OCI-LY7 (cell line): ENCODE data around the gene LPP. TPM values are rescaled to one million over a fixed set of nuclear protein-coding genes. Genes with fewer than 3 reads are reported as not detected.

ENCODE experiments used
- BruUV-seq: library from RNA; stranded (reverse); fragments of 400-500 nt; replicated peaks from 2 replicates; lab custom pipeline; 2021; lab: Mats Ljungman, UMichigan
- CTCF ChIA-PET: fragments of 300-600 bp; sonication (Branson Sonifier 250); formaldehyde crosslinking; loops from one replicate; lab custom pipeline; 2022; ENCODE audit warnings: antibody characterized with exemption; ENCODE audit not compliant: unreplicated experiment; lab: Charles Lee
- POLR2A ChIA-PET: fragments of 300-600 bp; sonication (Branson Sonifier 250); formaldehyde crosslinking; loops from one replicate; lab custom pipeline; 2022; ENCODE audit warnings: antibody characterized with exemption; lab: Charles Lee
- DNase-seq: peaks from one replicate; pipeline ENCODE4 v3.0.0-alpha.2; 2015; ENCODE audit warnings: low spot score
- H2AFZ ChIP-seq: fragments of 200-600 bp; sonication (generic), shearing (Covaris generic); 2 replicates; pipeline ENCODE4 v1.6.1; 2014; ENCODE audit warnings: mild to moderate bottlenecking, antibody characterized with exemption, low read length, moderate library complexity
- H3K27ac ChIP-seq: fragments of 200-600 bp; sonication (generic); 2 replicates; pipeline ENCODE4 v1.5.1; 2014; ENCODE audit warnings: mixed run types, low read depth, mild to moderate bottlenecking, moderate library complexity, low read length, inconsistent platforms; ENCODE audit not compliant: poor library complexity, severe bottlenecking
- H3K36me3 ChIP-seq: fragments of 200-600 bp; sonication (generic); 2 replicates; pipeline ENCODE4 v1.6.1; 2014; ENCODE audit warnings: mild to moderate bottlenecking, antibody characterized with exemption, low read length, moderate library complexity, mixed read lengths; ENCODE audit not compliant: insufficient read depth
- H3K4me1 ChIP-seq: fragments of 200-600 bp; sonication (generic); 2 replicates; pipeline ENCODE4 v1.5.1; 2014; ENCODE audit warnings: mild to moderate bottlenecking, low read length; ENCODE audit not compliant: insufficient read depth, poor library complexity, severe bottlenecking
- H3K4me2 ChIP-seq: fragments of 200-600 bp; sonication (generic); 2 replicates; pipeline ENCODE4 v1.6.1; 2014; ENCODE audit warnings: mild to moderate bottlenecking, low read length
- H3K4me3 ChIP-seq: fragments of 200-600 bp; sonication (generic); 2 replicates; pipeline ENCODE4 v1.5.1; 2014; ENCODE audit warnings: mild to moderate bottlenecking, low read depth, low read length; ENCODE audit not compliant: poor library complexity, severe bottlenecking
- H3K79me2 ChIP-seq: fragments of 200-600 bp; sonication (generic); 2 replicates; pipeline ENCODE4 v1.6.1; 2016; ENCODE audit warnings: low read depth, mild to moderate bottlenecking, low read length, moderate library complexity, mixed read lengths; ENCODE audit not compliant: insufficient read depth
- H3K9me2 ChIP-seq: fragments of 200-600 bp; sonication (generic); 2 replicates; pipeline ENCODE4 v1.6.1; 2016; ENCODE audit warnings: mild to moderate bottlenecking, low read length, mixed read lengths; ENCODE audit not compliant: insufficient read depth
- H3K9me3 ChIP-seq: fragments of 200-600 bp; sonication (generic); 2 replicates; pipeline ENCODE4 v1.6.1; 2014; ENCODE audit warnings: mild to moderate bottlenecking, mixed run types, low read length, mixed read lengths
- H4K20me1 ChIP-seq: fragments of 200-600 bp; sonication (generic); 2 replicates; pipeline ENCODE4 v1.6.1; 2014; ENCODE audit warnings: mild to moderate bottlenecking, antibody characterized with exemption, low read length, moderate library complexity, mixed read lengths; ENCODE audit not compliant: insufficient read depth
- EZH2phosphoT487 ChIP-seq: fragments of 200-600 bp; sonication (generic); IDR thresholded peaks from 2 replicates; pipeline ENCODE4 v1.6.1; 2018; ENCODE audit warnings: low read depth, borderline replicate concordance, mild to moderate bottlenecking, mixed run types, antibody characterized with exemption, low read length, moderate library complexity, mixed read lengths
- intact Hi-C: fragments of 100-400 bp; cut with micrococcal nuclease; formaldehyde crosslinking; loops from one replicate; pipeline ENCODE4 v1.10.0; 2022; ENCODE audit not compliant: unreplicated experiment
- total RNA-seq, 2 experiments: library from RNA; depleted of rRNA in 1 of 2; stranded (reverse); fragments of >200 nt in 1 of 2; shearing (Covaris generic) in 1 of 2; gene quantifications; 2 replicates each; pipeline ENCODE4 v1.2.3, GENCODE V29; 2014 to 2022
- TF ChIP-seq, protein P1 (sequence below): fragments of 200-600 bp; sonication (generic); conservative IDR thresholded peaks from 2 replicates; pipeline ENCODE4 v1.5.1; 2014; ENCODE audit warnings: mild to moderate bottlenecking, antibody characterized with exemption, low read length, moderate library complexity, mixed read lengths

The LPP gene
- total RNA-seq, 2 experiments from 2014 or later: 10.9 to 119 TPM

GRCh38 chr3:188778091-188778852 is 624.3 kb downstream of the LPP start:
- ChIA-PET POLR2A (no interaction called here), CTCF (no interaction called here)
- no peaks in the 10 kb centered on the region for H3K36me3 ChIP-seq
- no peak overlapping the region for H3K4me2 ChIP-seq
- DNase-seq: no peak
- no peak for TF ChIP-seq EZH2phosphoT487
- TF ChIP-seq, protein P1, sequence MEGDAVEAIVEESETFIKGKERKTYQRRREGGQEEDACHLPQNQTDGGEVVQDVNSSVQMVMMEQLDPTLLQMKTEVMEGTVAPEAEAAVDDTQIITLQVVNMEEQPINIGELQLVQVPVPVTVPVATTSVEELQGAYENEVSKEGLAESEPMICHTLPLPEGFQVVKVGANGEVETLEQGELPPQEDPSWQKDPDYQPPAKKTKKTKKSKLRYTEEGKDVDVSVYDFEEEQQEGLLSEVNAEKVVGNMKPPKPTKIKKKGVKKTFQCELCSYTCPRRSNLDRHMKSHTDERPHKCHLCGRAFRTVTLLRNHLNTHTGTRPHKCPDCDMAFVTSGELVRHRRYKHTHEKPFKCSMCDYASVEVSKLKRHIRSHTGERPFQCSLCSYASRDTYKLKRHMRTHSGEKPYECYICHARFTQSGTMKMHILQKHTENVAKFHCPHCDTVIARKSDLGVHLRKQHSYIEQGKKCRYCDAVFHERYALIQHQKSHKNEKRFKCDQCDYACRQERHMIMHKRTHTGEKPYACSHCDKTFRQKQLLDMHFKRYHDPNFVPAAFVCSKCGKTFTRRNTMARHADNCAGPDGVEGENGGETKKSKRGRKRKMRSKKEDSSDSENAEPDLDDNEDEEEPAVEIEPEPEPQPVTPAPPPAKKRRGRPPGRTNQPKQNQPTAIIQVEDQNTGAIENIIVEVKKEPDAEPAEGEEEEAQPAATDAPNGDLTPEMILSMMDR: no peak
- no TSS peak for BruUV-seq
- no peak overlapping the region for H2AFZ ChIP-seq
- no peaks in the 10 kb centered on the region for H3K4me1 ChIP-seq
- H3K27ac ChIP-seq: no peak overlapping the region
- H4K20me1 ChIP-seq: no peaks in the 10 kb centered on the region
- no peaks in the 10 kb centered on the region for H3K79me2 ChIP-seq
- no peak overlapping the region for H3K4me3 ChIP-seq
- no peaks in the 10 kb centered on the region for H3K9me2 ChIP-seq
- H3K9me3 ChIP-seq: no peaks in the 10 kb centered on the region
- intact Hi-C loops: no loop called here

- Histone ChIP-seq H3K79me2 (no peaks in the 10 kb centered on the region), H4K20me1 (no peaks in the 10 kb centered on the region), H2AFZ (no peak overlapping the region), H3K9me3 (no peaks in the 10 kb centered on the region), H3K9me2 (no peaks in the 10 kb centered on the region), H3K4me1 (no peaks in the 10 kb centered on the region), H3K36me3 (no peaks in the 10 kb centered on the region), H3K4me3 (no peak overlapping the region), H3K27ac (no peak overlapping the region), H3K4me2 (no peak overlapping the region)
- ChIA-PET POLR2A (interaction anchor here (0.7 to 1.6 kb wide), 6 partner anchors 8 to 111 kb away, joined by 3 to 6 read pairs (median 4); no protein-coding TSS in a partner anchor), CTCF (no interaction called here)
- no peak for TF ChIP-seq EZH2phosphoT487
- TF ChIP-seq, protein P1: no peak
- no TSS peak for BruUV-seq
- no peak for DNase-seq
- intact Hi-C loops: no loop called here
Measured at GRCh38 chr3:188779281-188779980, 625.5 kb downstream of the LPP start.
